NOMO-1 (cell line): ENCODE measurements around the gene SF1.

ENCODE experiments used
- DNase-seq, 2 experiments: peaks; one replicate each; lab custom pipeline; 2025; ENCODE audit not compliant: unreplicated experiment in 2 of 2; lab: John Stamatoyannopoulos, UW

Gene SF1

GRCh38 chr11:64801561-64802369, 23.4 kb upstream of the SF1 start:
- peak; percentile 9 to 10 for DNase-seq

GRCh38 chr11:64801158-64801464, 22.8 kb upstream of the SF1 start:
- DNase-seq, result no peak

GRCh38 chr11:64800303-64801157, 22.2 kb upstream of the SF1 start:
- no peak for DNase-seq

GRCh38 chr11:64799623-64800302, 21.4 kb upstream of the SF1 start:
- DNase-seq, result no peak

- no peak for DNase-seq
Measured at GRCh38 chr11:64799256-64799622, 20.9 kb upstream of the SF1 start.

GRCh38 chr11:64796757-64797541, 18.6 kb upstream of the SF1 start:
- no peak for DNase-seq

GRCh38 chr11:64796047-64796756, 17.9 kb upstream of the SF1 start:
- no peak for DNase-seq

GRCh38 chr11:64794526-64794925, 16.2 kb upstream of the SF1 start:
- DNase-seq, result no peak

GRCh38 chr11:64793271-64794160, 15.2 kb upstream of the SF1 start:
- DNase-seq, result no peak

GRCh38 chr11:64792482-64792881, 14.1 kb upstream of the SF1 start:
- DNase-seq, result no peak

GRCh38 chr11:64791781-64792291, 13.5 kb upstream of the SF1 start:
- no peak for DNase-seq

GRCh38 chr11:64790205-64791095, 12.1 kb upstream of the SF1 start:
- DNase-seq, result no peak

- DNase-seq, result no peak
Measured at GRCh38 chr11:64789331-64790204, 11.2 kb upstream of the SF1 start.

- no peak for DNase-seq
Measured at GRCh38 chr11:64788321-64789215, 10.2 kb upstream of the SF1 start.

GRCh38 chr11:64787526-64788320, 9.4 kb upstream of the SF1 start:
- peak; percentile 30 to 44 for DNase-seq
